HG02610 (cell line): ENCODE data around the gene MTPN.

ENCODE experiments used
- ATAC-seq: cut with Tn5 transposase; IDR thresholded peaks from one replicate; pipeline ENCODE4 v1.9.1; 2021; ENCODE audit warnings: mild to moderate bottlenecking, moderate library complexity; ENCODE audit not compliant: unreplicated experiment

Gene MTPN

GRCh38 chr7:135990258-135990657, 13.1 kb upstream of the MTPN start:
- no peak for ATAC-seq

- no peak for ATAC-seq
These were observed 4.9 kb upstream of the MTPN start for GRCh38 chr7:135981958-135982646.

GRCh38 chr7:135980665-135981180, 3.6 kb upstream of the MTPN start:
- peak; percentile 72 for ATAC-seq

DNA sequence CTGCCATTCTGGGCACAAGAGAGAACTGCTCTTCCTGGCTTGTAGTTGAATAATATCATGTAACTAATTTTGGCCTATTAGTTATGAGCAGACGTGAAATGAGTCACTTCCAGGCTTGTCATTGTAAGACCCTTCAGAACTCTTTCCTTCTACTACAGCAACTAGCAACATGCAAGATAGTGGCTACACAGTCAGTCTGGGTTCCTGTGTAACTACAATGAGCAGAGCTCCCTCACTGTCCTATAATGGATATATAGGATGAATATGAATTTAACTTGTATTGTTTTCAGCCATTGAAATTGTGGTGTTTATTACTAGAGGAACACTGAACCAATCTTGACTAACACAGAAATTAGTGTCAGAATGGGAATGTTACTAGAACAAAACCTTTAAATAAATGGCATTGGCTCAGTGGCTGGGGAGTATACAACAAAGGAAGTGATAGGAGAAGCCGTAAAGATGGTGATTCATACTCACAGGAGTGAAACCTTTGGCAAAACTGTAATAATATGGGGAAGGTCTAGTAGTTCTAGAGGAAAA, 2.9 kb upstream of the MTPN start:
- ATAC-seq, result peak; percentile 27

DNA sequence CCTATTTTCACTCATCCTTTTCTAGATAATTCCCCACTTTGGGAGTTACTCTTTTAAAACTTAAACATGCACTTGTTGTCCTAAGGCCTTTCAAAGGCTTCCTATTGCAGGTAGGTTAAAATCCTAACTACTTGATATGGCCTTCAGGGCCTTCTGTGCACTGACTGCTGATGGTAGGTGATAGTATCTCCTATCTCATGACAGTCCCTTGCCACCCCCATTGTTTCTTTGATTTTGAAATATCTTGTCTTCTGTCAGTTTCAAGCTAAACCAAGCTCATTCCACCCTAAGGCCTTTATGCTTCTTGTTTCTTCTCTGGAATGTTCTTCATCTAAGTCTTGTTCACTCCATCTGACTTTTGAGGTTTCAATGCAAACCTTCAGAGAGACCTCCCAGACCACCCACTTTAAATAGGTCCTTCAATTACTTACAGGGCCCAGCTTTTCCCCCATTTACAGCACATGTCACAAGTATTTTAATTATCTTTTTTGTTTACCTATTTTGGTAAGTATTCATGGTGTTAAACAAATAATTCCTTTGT, 2.4 kb upstream of the MTPN start:
- no peak for ATAC-seq

DNA sequence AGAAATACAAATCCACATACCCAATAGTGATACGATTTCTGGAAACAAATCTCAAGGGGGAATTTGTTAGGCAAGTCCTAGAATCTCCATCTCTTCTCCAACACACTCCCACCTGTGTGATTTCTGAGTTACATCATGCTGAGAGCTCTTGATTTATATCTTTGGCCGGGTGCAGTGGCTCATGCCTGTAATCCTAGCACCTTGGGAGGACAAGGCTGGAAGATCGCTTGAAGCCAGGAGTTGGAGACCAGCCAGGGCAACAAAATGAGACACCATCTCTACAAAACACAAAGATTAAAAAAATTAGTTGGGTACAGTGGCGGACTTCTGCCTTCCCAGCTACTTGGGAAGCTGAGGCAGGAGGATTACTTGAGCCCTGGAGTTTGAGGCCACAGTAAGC, 1.5 kb upstream of the MTPN start:
- no peak for ATAC-seq

DNA sequence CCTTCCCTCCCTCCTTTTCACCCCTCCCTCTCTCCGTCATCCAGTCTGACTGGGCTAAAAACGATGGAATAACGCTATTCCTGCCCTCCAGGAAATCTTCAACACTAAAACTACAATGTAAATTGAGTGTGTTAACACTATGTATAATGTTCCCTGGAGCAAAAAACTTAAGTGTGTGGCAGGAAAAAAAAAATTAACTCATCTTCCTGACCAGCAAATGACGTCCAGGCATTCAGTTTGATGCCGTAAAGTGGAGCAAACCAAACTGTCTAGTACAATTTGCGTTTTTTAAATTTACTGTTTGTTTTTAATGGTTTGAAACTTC, 545 bp upstream of the MTPN start:
- no peak for ATAC-seq

- peak; percentile 13 for ATAC-seq
These were observed 700 bp downstream of the MTPN start for GRCh38 chr7:135976312-135977006.

- no peak for ATAC-seq
These were observed 2.0 kb downstream of the MTPN start for GRCh38 chr7:135975166-135975565.

- no peak for ATAC-seq
These were observed 2.5 kb downstream of the MTPN start for GRCh38 chr7:135974667-135975066.

GRCh38 chr7:135971366-135971725, 5.8 kb downstream of the MTPN start:
- no peak for ATAC-seq

DNA sequence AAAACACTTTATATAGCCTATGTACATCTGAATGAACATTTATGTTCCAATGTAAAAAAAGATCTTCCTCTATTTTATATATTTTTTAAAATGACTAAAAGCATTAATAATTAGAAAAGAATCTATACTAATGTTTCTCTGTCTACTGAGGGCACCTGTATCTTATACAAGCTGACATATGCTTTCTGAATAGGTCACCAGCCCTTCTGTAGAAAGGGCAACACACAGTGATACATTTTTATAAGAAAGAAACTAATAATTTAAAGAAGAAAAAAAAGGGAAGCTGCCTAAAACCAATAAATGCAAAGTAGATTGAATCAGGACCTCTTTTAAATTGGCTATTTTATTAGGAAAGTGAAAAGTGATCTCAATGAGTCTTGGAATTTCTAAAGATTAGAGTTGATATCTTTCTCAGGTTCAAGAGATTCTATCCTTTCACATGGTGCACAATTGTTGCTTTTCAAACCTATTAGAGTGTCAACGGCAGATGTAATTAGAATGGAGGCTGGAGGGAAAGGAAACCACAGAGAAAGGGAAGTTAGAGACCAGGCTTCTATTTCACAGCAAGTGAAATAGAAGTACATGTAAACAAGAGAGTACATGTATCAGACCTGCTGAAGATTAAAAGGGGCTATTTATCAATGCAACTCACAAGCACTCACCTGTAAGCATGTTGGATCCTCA, 6.3 kb downstream of the MTPN start:
- peak; percentile 72 for ATAC-seq

DNA sequence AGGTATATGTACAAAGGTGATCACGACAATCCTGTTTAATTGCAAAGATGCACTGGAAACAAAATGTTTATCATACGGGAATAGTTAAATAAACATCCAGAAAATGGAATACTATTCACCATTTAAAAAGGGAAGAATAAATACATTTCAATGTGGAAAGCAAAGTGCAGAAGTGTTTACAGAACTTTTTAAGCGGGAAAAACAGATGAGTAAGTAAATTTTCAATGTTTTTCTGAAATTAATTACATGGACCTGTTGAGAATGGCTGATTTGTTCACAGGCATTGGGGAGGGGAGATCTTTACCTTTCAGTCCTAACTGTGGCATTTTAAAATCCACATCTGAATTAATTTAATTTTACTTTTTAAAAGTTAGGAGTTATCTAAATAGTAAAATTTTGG, 7.1 kb downstream of the MTPN start:
- ATAC-seq, result no peak

- no peak for ATAC-seq
These were observed 10.7 kb downstream of the MTPN start for GRCh38 chr7:135966341-135967043.

DNA sequence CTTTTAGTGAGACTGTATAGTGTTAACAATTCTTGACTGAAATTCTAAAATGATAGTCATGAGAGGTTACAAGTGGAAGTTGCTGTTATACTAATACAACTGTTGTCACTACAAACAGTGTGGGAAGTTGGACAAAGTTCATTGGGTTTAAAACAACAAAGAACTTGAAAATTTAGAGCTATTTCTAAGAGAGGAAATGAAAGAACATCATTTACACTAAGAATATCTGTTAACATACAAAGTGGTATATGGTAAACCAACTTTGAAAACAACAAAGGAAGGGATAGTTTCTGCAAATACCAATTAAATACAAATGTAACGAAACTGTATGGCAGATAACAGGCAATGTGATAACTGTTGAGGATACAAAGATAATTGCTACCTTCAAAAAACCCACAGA, 11.6 kb downstream of the MTPN start:
- ATAC-seq, result peak; percentile 50

DNA sequence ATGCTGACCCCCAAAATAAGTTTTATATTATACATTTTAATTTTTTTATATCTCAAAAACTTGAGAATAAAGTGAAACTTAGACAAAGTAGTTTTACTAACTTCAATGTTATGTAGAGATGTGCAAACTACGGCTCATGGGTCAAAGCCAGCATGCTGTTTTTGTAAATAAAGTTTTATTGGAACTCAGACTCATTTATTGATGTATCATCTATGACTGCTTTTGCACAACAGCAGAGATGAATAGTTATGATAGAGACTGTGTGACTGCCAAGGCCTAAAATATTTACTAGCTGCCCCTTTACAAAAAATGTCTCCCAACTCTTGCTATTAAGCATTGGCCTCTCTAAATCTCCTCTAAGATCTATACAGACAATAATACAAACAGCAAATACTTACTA, 12.4 kb downstream of the MTPN start:
- no peak for ATAC-seq

DNA sequence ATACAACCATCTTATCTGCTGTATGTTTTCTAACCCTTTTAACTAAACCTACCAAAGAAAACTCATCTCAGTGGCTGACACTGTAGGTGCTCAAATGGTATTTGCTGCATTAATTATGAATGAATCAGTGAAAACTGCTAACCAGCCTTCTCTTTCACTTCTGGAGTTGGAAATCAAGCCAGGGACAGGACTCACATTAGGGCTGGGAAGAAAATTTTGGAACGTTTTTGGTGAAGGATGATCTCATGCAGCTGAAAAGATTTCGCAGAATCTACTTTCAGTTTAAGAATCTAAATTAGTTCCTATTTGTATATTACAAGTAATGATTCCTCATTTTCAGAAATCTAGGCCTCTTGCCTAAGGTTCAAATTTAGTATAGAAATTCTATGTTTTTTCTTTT, 12.9 kb downstream of the MTPN start:
- no peak for ATAC-seq

DNA sequence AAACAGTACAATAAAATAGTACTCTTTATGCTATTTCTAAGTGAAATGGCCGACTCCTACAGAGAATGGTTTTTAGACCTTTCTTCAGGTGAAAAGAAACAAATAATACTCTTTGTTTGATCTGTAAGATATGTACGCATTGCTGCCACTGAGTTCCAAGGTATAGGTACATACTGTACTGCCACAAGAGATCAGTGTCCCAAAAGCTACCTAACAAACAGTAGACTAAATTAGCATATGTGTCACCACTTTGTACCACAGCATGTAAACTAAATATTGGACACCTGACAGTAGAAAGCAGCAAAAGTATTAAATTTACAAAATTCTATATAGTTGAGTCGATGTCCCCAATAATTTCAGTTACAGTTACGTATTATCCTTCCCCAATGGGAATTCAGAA, 14.4 kb downstream of the MTPN start:
- ATAC-seq, result no peak

- no peak for ATAC-seq
These were observed 16.3 kb downstream of the MTPN start for GRCh38 chr7:135960709-135961451.

GRCh38 chr7:135959646-135960363, 17.4 kb downstream of the MTPN start:
- no peak for ATAC-seq
